ENCODE measurements around the gene SSB.

SSB gene

DNA sequence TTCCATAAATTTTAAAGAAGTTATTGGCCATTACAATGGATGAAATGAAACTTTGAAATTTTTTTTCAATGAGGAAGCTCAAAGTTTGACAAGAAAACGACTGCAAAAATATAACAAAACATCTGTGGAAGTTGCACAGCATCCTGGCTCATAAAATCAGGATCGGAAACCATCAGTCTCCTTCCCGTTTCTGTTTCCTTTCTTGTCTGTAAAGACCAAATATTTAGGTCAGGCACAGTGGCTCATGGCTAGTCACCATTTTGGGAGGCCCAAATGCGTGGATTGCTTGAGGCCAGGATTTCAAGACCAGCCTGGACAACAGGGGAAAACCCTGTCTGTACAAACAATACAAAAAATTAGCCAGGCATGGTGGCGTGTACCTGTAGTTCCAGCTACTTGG is 27.6 kb upstream of the SSB start:
- no peak for DNase-seq (ENCODE audit: low read depth)
- TF ChIP-seq, protein P1, sequence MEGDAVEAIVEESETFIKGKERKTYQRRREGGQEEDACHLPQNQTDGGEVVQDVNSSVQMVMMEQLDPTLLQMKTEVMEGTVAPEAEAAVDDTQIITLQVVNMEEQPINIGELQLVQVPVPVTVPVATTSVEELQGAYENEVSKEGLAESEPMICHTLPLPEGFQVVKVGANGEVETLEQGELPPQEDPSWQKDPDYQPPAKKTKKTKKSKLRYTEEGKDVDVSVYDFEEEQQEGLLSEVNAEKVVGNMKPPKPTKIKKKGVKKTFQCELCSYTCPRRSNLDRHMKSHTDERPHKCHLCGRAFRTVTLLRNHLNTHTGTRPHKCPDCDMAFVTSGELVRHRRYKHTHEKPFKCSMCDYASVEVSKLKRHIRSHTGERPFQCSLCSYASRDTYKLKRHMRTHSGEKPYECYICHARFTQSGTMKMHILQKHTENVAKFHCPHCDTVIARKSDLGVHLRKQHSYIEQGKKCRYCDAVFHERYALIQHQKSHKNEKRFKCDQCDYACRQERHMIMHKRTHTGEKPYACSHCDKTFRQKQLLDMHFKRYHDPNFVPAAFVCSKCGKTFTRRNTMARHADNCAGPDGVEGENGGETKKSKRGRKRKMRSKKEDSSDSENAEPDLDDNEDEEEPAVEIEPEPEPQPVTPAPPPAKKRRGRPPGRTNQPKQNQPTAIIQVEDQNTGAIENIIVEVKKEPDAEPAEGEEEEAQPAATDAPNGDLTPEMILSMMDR (IDR thresholded peaks at IDR 0.05; ENCODE audit: insufficient read depth, low read depth, low read length, missing control alignments): no peak
- H3K4me3 ChIP-seq (ENCODE audit: low read depth, low read length): no peak overlapping the region

DNA sequence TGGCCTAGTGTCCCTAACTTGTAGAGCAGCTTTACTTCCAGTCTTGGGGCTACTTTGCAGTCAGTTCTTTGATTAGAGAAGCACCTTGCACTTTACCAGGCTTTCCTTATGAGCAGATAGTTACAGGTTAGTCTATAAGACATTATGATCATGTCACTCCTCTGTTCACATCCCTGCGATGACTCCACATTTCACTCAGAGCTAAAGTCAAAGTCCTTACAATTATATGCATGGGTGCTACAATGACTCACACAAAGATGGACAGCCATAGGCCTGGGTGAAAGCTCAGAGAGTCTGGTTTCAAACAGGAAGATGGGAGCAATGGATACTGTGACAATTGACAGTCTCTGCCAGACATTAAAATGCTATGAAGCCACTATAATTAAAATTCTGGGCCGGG is 27.1 kb upstream of the SSB start:
- no peak overlapping the region for H3K4me3 ChIP-seq (ENCODE audit: low read depth, low read length)
- TF ChIP-seq, protein P1 (IDR thresholded peaks at IDR 0.05; ENCODE audit: insufficient read depth, low read depth, low read length, missing control alignments): no peak
- DNase-seq (ENCODE audit: low read depth): no peak

DNA sequence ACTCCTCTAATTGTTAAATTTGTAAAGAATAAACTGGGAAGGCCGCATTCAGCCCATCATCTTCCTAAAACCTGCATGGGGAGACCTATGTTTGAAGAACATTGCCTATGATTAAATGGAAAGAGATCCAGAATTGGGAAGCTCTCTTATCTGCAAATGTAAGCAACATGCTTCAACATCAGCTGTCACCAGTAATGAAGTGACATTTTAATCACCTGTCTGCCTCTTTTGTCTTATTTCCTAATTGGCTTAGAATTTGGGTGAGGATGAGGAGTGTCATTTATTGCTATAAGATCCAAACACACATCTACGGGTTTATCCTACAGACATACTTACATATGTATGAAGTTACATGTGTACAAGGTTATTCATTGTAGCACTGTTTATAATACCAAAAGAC is 26.0 kb upstream of the SSB start:
- H3K4me3 ChIP-seq (ENCODE audit: low read depth, low read length): no peak overlapping the region
- TF ChIP-seq, protein P1 (IDR thresholded peaks at IDR 0.05; ENCODE audit: insufficient read depth, low read depth, low read length, missing control alignments): no peak
- no peak for DNase-seq (ENCODE audit: low read depth)

DNA sequence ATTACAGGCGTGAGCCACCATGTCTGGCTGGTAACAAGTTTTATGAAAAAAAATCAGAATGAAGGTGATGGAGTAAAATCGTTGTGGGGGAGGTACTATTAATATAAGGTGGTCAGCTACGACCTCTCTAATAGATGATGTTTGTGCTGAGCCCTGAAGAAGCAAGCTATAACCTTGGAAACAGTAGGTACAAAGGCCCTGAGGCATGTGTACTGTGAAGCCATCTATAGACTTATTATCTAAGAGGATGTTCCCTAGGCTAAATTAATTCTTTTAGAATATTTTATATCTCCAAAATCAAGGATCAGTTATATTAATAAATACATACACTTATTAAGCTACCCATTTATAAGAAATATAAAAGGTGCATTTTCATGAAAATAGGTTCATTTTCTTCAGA is 23.3 kb upstream of the SSB start:
- no peak overlapping the region for H3K4me3 ChIP-seq (ENCODE audit: low read depth, low read length)
- DNase-seq (ENCODE audit: low read depth): no peak
- TF ChIP-seq, protein P1 (IDR thresholded peaks at IDR 0.05; ENCODE audit: insufficient read depth, low read depth, low read length, missing control alignments): no peak

DNA sequence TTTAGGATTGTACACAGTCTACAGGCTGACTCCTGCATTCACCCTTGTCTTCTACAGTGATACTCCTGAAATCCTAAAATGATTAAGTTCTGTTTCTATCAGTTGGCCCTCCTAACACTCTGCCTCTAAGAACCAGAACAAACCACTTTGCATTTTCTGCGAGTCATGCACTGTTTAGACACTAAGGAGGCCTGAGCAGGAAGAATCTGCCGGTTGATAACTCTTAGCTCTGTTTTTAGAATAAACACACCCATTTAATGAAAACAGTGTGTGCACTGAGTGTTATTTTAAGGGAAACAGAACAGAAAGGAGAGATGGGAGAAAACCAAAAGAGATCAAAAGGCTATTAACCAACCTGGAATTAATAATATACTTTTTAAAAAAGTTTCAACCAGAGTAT is 22.9 kb upstream of the SSB start:
- H3K4me3 ChIP-seq (ENCODE audit: low read depth, low read length): no peak overlapping the region
- DNase-seq (ENCODE audit: low read depth): no peak
- TF ChIP-seq, protein P1 (IDR thresholded peaks at IDR 0.05; ENCODE audit: insufficient read depth, low read depth, low read length, missing control alignments): no peak

DNA sequence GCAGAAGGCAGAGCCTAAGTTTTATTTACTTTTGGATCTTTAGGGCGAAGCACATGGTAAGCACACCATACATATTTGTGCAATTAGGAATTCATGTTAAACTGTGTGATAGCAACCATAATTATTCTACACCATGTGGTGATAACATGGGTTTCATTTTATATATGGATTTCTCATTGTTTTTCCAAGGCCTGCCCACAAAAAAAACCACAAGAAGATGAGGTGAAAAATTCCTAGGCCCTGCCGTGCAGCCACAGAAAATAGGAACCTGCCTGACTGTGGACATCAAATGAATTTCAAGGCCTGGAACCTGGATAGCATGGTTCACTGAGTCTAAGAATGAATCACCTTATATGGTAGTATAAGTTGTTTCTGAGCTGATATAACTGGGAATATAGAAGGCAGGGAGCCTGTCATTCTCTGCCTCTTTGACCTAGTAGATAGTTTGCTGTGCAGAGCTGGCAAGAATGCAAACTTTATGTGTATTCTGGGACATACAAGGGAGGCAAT is 22.4 kb upstream of the SSB start:
- H3K4me3 ChIP-seq (ENCODE audit: low read depth, low read length): no peak overlapping the region
- DNase-seq (ENCODE audit: low read depth): no peak
- TF ChIP-seq, protein P1 (IDR thresholded peaks at IDR 0.05; ENCODE audit: insufficient read depth, low read depth, low read length, missing control alignments): no peak

DNA sequence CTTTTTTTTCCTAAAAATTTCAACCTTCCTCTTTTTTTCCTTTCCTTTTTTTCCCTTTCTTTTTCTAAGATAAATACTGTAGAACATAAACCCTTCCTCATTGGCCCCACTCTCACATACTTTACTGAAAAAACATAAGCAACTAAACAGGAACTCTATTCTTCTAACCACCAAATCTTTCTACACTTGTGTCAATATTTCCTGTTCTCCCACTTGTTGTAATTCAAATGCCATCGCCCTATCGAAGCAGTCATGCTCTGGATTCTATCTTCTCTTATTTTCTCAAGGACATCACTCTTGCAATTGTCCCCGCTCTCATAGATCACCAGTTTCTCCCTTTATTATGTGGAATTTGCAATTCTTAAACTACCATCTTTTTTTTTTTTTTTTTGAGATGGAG is 20.2 kb upstream of the SSB start:
- no peak for DNase-seq (ENCODE audit: low read depth)
- TF ChIP-seq, protein P1 (IDR thresholded peaks at IDR 0.05; ENCODE audit: insufficient read depth, low read depth, low read length, missing control alignments): no peak
- no peak overlapping the region for H3K4me3 ChIP-seq (ENCODE audit: low read depth, low read length)

Data from GM12865 (cell line).